ENCODE data around the gene PXK.
"Not testable (repeated sequence)": the region's sequence is repeated elsewhere in the genome, so short reads cannot be mapped to it uniquely, and the experiment has no call there.

The PXK gene

DNA sequence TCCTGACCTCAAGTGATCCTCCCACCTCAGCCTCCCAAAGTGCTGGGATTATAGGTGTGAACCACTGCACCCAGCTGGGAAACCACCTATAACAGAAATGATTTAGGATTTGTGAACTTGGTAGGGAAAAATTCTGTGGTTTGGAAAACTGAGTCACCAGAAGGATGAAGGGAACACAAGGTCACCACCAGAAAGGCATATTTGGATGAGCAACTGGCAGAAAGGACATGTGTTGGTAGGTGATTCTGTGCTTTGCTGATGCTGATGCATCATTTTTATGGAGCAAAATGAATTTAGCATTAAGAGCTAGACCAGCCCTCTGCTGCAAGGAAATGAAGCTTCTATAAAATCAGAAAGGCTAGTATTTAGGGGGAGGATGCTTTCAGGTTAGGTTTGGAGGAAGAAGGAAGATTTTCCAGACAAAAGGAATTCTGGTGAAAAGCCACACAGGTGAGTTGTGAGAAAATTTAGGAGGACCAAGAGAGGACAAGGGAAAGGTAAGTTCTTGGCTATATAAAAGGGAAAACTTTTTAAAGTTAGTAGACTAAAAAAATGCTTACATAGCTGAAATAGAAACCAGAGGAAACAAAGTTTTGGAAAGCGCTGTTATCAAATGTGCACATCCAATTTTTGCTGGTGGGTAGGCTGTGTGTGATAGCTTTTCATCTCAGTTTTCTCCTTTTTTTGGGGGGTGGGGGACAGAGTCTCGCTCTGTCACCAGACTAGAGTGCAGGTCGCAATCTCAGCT lies 3.6 kb downstream of the PXK start:
- no peak for TF ChIP-seq CTCF (conservative IDR thresholded peaks at IDR 0.05; ENCODE audit: control insufficient read depth, insufficient read depth, low read depth, low read length)
- peak; percentile 98 for DNase-seq (ENCODE audit: low read depth)
- H3K4me3 ChIP-seq (ENCODE audit: control insufficient read depth, low read depth, low read length): no peak overlapping the region

DNA sequence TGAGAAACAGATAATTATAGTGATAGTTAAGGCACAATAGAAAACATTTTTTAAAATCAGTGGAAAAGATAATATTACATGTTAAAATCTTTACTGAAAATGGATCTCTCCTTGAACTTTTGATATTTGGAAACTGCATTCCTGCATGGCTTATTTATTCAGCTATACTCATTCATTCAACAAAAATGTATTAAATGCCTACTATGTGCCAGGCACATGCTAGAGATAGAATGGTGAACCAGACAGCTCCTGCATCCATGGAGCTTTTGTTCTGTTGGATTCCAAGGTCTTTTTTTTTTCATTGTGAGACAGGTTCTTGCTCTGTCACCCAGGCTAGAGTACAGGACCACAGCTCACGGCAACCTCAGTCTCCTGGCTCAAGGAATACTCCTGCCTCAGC lies 4.5 kb downstream of the PXK start:
- TF ChIP-seq CTCF (conservative IDR thresholded peaks at IDR 0.05; ENCODE audit: control insufficient read depth, insufficient read depth, low read depth, low read length): no peak
- no peak for DNase-seq (ENCODE audit: low read depth)
- H3K4me3 ChIP-seq (ENCODE audit: control insufficient read depth, low read depth, low read length): no peak overlapping the region

GRCh38 chr3:58339146-58339545 lies 6.5 kb downstream of the PXK start:
- not testable (repeated sequence) for DNase-seq (ENCODE audit: low read depth); H3K4me3 ChIP-seq (ENCODE audit: control insufficient read depth, low read depth, low read length)

- no peak for TF ChIP-seq CTCF (conservative IDR thresholded peaks at IDR 0.05; ENCODE audit: control insufficient read depth, insufficient read depth, low read depth, low read length)
- H3K4me3 ChIP-seq (ENCODE audit: control insufficient read depth, low read depth, low read length): no peak overlapping the region
- DNase-seq (ENCODE audit: low read depth): no peak
Observed at GRCh38 chr3:58340594-58341244, 8.0 kb downstream of the PXK start.

- no peak for TF ChIP-seq CTCF (conservative IDR thresholded peaks at IDR 0.05; ENCODE audit: control insufficient read depth, insufficient read depth, low read depth, low read length)
- H3K4me3 ChIP-seq (ENCODE audit: control insufficient read depth, low read depth, low read length): no peak overlapping the region
- peak; percentile 51 for DNase-seq (ENCODE audit: low read depth)
Observed at GRCh38 chr3:58341376-58341775, 8.7 kb downstream of the PXK start.

DNA sequence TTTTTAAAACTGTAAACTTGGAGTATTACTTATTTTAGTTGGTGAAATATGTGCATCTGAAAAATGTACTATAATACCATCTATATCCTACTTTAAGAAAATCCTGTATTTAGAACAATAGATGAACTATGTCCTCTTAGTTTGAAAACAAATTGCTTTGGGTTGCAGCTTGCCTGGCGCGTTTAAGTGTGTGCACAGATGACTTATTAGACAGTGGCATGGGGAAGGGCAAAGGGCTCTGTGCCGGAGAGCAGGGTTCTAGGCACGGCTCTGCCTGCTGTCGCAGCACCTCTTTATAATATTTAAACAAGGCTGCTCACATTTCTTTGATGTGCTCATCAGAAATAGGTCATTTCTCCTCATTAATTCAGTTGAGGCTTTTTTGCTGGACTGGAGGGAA lies 10.0 kb downstream of the PXK start:
- no peak for DNase-seq (ENCODE audit: low read depth)
- TF ChIP-seq CTCF (conservative IDR thresholded peaks at IDR 0.05; ENCODE audit: control insufficient read depth, insufficient read depth, low read depth, low read length): no peak
- H3K4me3 ChIP-seq (ENCODE audit: control insufficient read depth, low read depth, low read length): no peak overlapping the region

GRCh38 chr3:58345457-58345856 lies 12.8 kb downstream of the PXK start:
- TF ChIP-seq CTCF (conservative IDR thresholded peaks at IDR 0.05; ENCODE audit: control insufficient read depth, insufficient read depth, low read depth, low read length): no peak
- DNase-seq (ENCODE audit: low read depth): peak; percentile 42
- no peak overlapping the region for H3K4me3 ChIP-seq (ENCODE audit: control insufficient read depth, low read depth, low read length)
